Ascending aorta (tissue), 2 donors: ENCODE data around the gene GRAMD4. TPM values are rescaled to one million over a fixed set of nuclear protein-coding genes. Genes with fewer than 3 reads are reported as not detected.
A peak's percentile ranks its signal among the peaks of the same experiment; 100 is the strongest.
"Not testable (repeated sequence)": the region's sequence is repeated elsewhere in the genome, so short reads cannot be mapped to it uniquely, and the experiment has no call there.

Experiments used
- DNase-seq, 2 donors: peaks; one replicate each; pipeline ENCODE4 v3.0.0-alpha.2; 2019; ENCODE audit warnings: low spot score in 2 of 2
- H3K27ac ChIP-seq, 2 donors: fragments of 200-600 bp; sonication (generic); one replicate each; pipeline ENCODE4 v1.5.1; 2016 to 2017; ENCODE audit warnings: mild to moderate bottlenecking in 1 of 2
- H3K27me3 ChIP-seq: fragments of 200-600 bp; sonication (generic); one replicate; pipeline ENCODE4 v1.5.1; 2017
- H3K36me3 ChIP-seq, 2 donors: fragments of 200-600 bp; sonication (generic); one replicate each; pipeline ENCODE4 v1.5.1; 2016
- H3K4me1 ChIP-seq, 2 donors: fragments of 200-600 bp; sonication (generic); one replicate each; pipeline ENCODE4 v1.5.1; 2016 to 2017; ENCODE audit warnings: mild to moderate bottlenecking in 1 of 2
- H3K4me3 ChIP-seq, 2 donors: fragments of 200-600 bp; sonication (generic); one replicate each; pipeline ENCODE4 v1.5.1; 2016 to 2017; ENCODE audit warnings: mild to moderate bottlenecking in 1 of 2
- H3K9me3 ChIP-seq, 2 donors: fragments of 200-600 bp; sonication (generic); one replicate each; pipeline ENCODE4 v1.5.1; 2016
- intact Hi-C: fragments of 100-400 bp; cut with DNase I; formaldehyde crosslinking; loops from one replicate; pipeline ENCODE4 v1.15.1; 2023
- total RNA-seq: library from RNA; depleted of rRNA; stranded (reverse); fragments of >200 nt; gene quantifications from one replicate; pipeline ENCODE4 v1.1.0, GENCODE V29; 2016
- TF ChIP-seq, protein P1 (sequence below), 3 experiments: fragments of 200-600 bp in 2 of 3; fragments of 450-650 bp in 1 of 3; sonication (generic) in 2 of 3; IDR thresholded peaks; one replicate each; pipeline ENCODE4 v1.5.1; 2016 to 2019; ENCODE audit warnings: antibody characterized with exemption in 3 of 3, mild to moderate bottlenecking in 1 of 3, moderate library complexity in 1 of 3

The GRAMD4 gene
- total RNA-seq, 1 donor from 2014 or later = 20.2 TPM

DNA sequence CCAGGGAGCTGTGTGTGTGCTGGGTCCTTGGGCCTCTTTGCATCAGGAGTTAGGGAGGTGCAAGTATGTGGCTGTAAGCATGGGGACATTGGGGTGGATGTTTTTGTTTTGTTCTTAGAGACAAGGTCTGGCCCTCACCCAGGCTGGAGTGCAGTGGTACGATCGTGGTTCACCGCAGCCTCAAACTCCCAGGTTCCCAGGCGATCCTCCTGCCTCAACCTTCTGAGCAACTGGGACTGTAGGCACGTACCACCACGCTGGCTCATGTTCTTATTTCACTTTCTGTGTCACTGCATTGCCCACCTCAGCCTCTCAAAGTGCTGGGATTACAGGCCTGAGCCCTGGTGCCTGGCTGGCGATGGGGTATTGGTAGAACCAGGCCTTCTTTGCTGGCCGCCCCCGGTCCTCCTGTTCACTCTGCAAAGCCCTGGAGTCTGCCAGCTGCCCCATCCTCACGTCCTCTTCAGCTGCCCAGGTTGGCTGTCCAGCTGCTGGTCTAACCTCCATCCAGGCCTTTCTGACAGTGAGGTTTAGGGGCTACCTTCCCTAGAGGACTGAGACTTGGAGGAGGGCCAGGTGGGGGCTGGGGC lies 851 bp upstream of the GRAMD4 start:
- H3K36me3 ChIP-seq = no peaks in the 10 kb centered on the region
- H3K4me3 ChIP-seq = no peak overlapping the region
- no peak for DNase-seq
- H3K27ac ChIP-seq = peak overlapping the region; percentile 20 to 38
- H3K4me1 ChIP-seq = peaks cover 0 to 11% of the 10 kb centered on the region in 2 donors
- H3K9me3 ChIP-seq = no peaks in the 10 kb centered on the region
- TF ChIP-seq, protein P1, sequence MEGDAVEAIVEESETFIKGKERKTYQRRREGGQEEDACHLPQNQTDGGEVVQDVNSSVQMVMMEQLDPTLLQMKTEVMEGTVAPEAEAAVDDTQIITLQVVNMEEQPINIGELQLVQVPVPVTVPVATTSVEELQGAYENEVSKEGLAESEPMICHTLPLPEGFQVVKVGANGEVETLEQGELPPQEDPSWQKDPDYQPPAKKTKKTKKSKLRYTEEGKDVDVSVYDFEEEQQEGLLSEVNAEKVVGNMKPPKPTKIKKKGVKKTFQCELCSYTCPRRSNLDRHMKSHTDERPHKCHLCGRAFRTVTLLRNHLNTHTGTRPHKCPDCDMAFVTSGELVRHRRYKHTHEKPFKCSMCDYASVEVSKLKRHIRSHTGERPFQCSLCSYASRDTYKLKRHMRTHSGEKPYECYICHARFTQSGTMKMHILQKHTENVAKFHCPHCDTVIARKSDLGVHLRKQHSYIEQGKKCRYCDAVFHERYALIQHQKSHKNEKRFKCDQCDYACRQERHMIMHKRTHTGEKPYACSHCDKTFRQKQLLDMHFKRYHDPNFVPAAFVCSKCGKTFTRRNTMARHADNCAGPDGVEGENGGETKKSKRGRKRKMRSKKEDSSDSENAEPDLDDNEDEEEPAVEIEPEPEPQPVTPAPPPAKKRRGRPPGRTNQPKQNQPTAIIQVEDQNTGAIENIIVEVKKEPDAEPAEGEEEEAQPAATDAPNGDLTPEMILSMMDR (IDR thresholded peaks at IDR 0.05) = no peak
- H3K27me3 ChIP-seq = no peaks in the 10 kb centered on the region
- intact Hi-C loops = no loop called here

DNA sequence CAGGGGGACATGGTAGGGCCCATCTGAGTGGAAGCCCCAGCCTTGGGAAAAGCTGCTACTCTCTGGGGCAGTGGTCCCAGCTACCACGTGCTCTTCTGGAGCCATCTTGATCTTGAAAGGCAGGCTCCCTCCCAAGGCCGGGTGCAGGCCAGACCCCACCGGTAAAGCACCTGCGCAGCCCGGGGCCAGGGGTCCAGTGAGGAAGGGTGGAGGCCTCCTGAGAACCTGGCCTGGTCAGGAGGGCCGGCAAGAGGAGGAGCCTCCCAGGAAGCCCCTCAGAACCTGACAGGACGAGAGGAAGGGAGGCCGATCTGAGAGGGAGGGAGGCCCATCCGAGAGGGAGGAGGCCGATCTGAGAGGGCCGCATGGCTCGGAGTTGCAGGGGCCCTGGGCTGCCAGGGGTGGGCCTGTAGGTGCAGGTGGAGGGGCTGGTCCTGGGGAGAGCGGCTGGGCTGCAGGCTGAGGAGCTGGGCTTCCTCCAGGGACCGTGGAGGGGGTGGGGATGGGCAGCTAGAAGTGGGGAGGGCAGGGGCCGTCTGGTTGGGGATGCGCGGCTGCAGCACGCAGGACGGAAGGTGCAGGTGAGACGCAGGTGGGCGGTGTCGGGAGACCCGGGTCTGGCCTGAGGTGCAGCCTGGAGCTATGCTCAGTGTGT lies 529 bp downstream of the GRAMD4 start:
- no peak for DNase-seq
- Histone ChIP-seq H3K27ac (no peak overlapping the region), H3K4me1 (peaks cover 0 to 11% of the 10 kb centered on the region in 2 donors), H3K27me3 (no peaks in the 10 kb centered on the region), H3K4me3 (no peak overlapping the region), H3K9me3 (no peaks in the 10 kb centered on the region), H3K36me3 (no peaks in the 10 kb centered on the region)
- TF ChIP-seq, protein P1 (IDR thresholded peaks at IDR 0.05) = no peak
- intact Hi-C loops = no loop called here

DNA sequence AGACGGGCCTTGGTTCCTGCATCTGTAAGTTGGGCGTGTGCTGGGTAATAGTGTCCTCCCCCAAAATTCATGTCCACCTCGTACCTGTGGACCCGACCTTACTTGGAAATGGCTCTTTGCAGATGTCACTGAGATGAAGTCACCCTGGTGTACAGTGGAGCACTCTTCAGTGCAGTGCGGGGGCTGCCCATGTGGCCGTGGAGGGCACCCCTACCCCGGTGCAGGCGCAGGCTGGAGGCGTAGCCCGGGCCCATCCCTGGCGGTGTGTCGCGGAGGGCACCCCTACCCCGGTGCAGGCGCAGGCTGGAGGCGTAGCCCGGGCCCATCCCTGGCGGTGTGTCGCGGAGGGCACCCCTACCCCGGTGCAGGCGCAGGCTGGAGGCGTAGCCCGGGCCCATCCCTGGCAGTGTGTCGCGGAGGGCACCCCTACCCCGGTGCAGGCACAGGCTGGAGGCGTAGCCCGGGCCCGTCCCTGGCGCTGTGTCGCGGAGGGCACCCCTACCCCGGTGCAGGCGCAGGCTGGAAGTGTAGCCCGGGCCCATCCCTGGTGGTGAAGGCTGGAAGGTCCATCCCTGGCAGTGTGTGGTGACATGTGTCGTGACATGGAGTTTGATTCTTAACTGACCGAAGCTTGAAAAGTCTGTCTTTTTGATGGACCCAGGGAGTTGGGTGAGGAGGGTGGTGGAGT lies 1.2 kb downstream of the GRAMD4 start:
- H3K4me3 ChIP-seq, DNase-seq, H3K9me3 ChIP-seq, H3K27ac ChIP-seq, intact Hi-C loops, H3K27me3 ChIP-seq, H3K36me3 ChIP-seq: not testable (repeated sequence)
- peaks cover 0 to 11% of the 10 kb centered on the region in 2 donors for H3K4me1 ChIP-seq

DNA sequence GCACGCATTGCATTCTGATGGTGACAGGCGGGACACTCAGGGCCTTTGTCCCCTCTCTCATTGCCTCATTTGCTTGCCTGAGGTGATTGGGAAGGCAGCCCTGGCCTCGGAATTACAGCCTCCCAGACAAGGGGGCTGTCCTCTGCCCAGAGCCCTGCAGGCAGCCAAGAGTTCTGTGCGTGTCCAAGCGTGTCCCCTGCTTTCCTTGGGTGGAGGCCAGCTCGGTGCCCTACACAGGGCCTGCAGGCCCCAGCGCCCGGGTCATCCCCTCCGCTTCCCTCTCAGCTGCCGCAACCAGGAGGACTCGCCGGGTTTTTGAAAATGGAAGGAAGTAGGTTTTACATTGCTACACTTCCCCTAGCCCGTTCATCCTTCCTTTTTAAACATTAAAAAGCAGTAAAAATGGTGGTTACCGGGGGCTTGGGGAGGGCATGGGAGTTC lies 1.9 kb downstream of the GRAMD4 start:
- H3K36me3 ChIP-seq = peaks cover 4 to 5% of the 10 kb centered on the region in 2 donors
- no peak overlapping the region for H3K27ac ChIP-seq
- intact Hi-C loops = no loop called here
- peaks cover 0 to 11% of the 10 kb centered on the region in 2 donors for H3K4me1 ChIP-seq
- no peak overlapping the region for H3K4me3 ChIP-seq
- TF ChIP-seq, protein P1 (IDR thresholded peaks at IDR 0.05) = no peak
- no peaks in the 10 kb centered on the region for H3K27me3 ChIP-seq
- no peak for DNase-seq
- H3K9me3 ChIP-seq = no peaks in the 10 kb centered on the region

DNA sequence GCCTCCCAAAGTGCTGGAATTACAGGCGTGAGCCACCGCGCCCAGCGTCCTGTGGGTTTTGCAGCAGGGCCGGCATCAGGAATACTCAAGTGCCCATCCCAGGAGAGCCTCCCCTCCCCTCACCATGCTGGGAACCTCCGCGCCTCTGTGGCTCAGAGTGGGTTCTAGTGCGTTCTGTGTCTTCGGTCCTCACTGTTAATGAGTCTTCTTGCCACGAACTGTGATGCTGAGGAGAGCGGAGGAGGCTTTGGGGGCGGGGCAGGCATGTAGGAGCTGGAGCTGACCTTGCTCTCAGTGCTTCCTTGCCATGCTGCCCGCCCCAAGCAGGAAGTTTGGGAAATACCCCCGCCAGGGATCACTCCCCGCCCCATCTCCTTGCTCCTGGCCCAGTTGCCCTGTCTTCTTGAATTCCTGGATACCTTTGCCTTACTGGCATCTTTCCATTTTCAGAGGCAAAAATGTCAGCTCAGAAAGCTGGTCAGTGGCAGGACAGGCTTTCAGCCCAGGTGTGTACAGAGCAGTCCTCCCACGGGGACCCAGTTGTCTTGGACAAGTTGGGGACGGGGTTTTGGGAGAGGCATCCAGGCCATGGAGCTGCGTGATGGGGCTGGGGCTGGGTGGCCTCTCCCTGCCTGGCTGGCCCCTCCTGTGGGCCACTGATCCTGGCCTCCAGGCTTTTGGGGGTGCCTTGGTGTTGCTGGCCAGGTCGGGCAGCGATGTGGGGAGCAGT lies 5.1 kb downstream of the GRAMD4 start:
- Histone ChIP-seq H3K36me3 (peaks cover 9 to 10% of the 10 kb centered on the region in 2 donors), H3K4me3 (no peak overlapping the region), H3K9me3 (no peaks in the 10 kb centered on the region), H3K27me3 (no peaks in the 10 kb centered on the region), H3K27ac (no peak overlapping the region), H3K4me1 (peaks cover 0 to under 1% of the 10 kb centered on the region in 2 donors)
- DNase-seq = no peak
- TF ChIP-seq, protein P1 (IDR thresholded peaks at IDR 0.05) = no peak
- intact Hi-C loops = no loop called here
